H9 (cell line): ENCODE results near the gene GPHN. TPM values are rescaled to one million over a fixed set of nuclear protein-coding genes. Genes with fewer than 3 reads are reported as not detected.
A peak's percentile ranks its signal among the peaks of the same experiment; 100 is the strongest.

Experiments
- DNase-seq: peaks from one replicate; pipeline ENCODE4 v3.0.0-alpha.2; 2017
- H2AFZ ChIP-seq: one replicate; pipeline ENCODE4 v1.6.1; 2013; ENCODE audit warnings: mild to moderate bottlenecking, low read length, control low read depth, moderate library complexity
- H2AK5ac ChIP-seq: 2 replicates; pipeline ENCODE4 v1.6.1; 2013; ENCODE audit warnings: low read length, control low read depth, mixed read lengths; ENCODE audit not compliant: insufficient read length
- H2BK120ac ChIP-seq: one replicate; pipeline ENCODE4 v1.6.1; 2013; ENCODE audit warnings: low read depth, mild to moderate bottlenecking, low read length, control low read depth, inconsistent platforms; ENCODE audit not compliant: poor library complexity, severe bottlenecking
- H2BK12ac ChIP-seq: 2 replicates; pipeline ENCODE4 v1.6.1; 2013; ENCODE audit warnings: low read length, control low read depth, mixed read lengths, low read depth; ENCODE audit not compliant: insufficient read length
- H2BK15ac ChIP-seq: 2 replicates; pipeline ENCODE4 v1.6.1; 2013; ENCODE audit warnings: low read depth, low read length, control low read depth
- H2BK20ac ChIP-seq: one replicate; pipeline ENCODE4 v1.6.1; 2013; ENCODE audit warnings: low read depth, mild to moderate bottlenecking, low read length, control low read depth, inconsistent platforms; ENCODE audit not compliant: poor library complexity, severe bottlenecking
- H2BK5ac ChIP-seq: 2 replicates; pipeline ENCODE4 v1.6.1; 2013; ENCODE audit warnings: low read length, control low read depth, mixed read lengths; ENCODE audit not compliant: insufficient read length
- H3K14ac ChIP-seq: 2 replicates; pipeline ENCODE4 v1.6.1; 2013; ENCODE audit warnings: low read length, control low read depth; ENCODE audit not compliant: insufficient read depth
- H3K18ac ChIP-seq: 2 replicates; pipeline ENCODE4 v1.6.1; 2013; ENCODE audit warnings: low read depth, mild to moderate bottlenecking, mixed read lengths, low read length, control low read depth; ENCODE audit not compliant: insufficient read length
- H3K23ac ChIP-seq: 2 replicates; pipeline ENCODE4 v1.6.1; 2013; ENCODE audit warnings: low read length, control low read depth, mixed read lengths, low read depth; ENCODE audit not compliant: insufficient read length
- H3K23me2 ChIP-seq: 2 replicates; pipeline ENCODE4 v1.6.1; 2013; ENCODE audit warnings: low read depth, mild to moderate bottlenecking, mixed read lengths, low read length, control low read depth; ENCODE audit not compliant: insufficient read length, poor library complexity, severe bottlenecking
- H3K27ac ChIP-seq: 2 replicates; pipeline ENCODE4 v1.5.1; 2013; ENCODE audit warnings: low read length, control low read depth, mixed read lengths, low read depth; ENCODE audit not compliant: insufficient read length
- H3K27me3 ChIP-seq: 2 replicates; pipeline ENCODE4 v1.6.1; 2013; ENCODE audit warnings: low read length, control low read depth, inconsistent platforms; ENCODE audit not compliant: insufficient read depth
- H3K4ac ChIP-seq: 2 replicates; pipeline ENCODE4 v1.6.1; 2013; ENCODE audit warnings: low read depth, mild to moderate bottlenecking, control low read depth, inconsistent platforms, low read length, moderate library complexity
- H3K4me1 ChIP-seq: 2 replicates; pipeline ENCODE4 v1.6.1; 2013; ENCODE audit warnings: low read length, control low read depth, inconsistent platforms; ENCODE audit not compliant: insufficient read depth
- H3K4me2 ChIP-seq: 2 replicates; pipeline ENCODE4 v1.6.1; 2013; ENCODE audit warnings: low read length, control low read depth, mixed read lengths; ENCODE audit not compliant: insufficient read length, insufficient read depth
- H3K56ac ChIP-seq: 2 replicates; pipeline ENCODE4 v1.6.1; 2013; ENCODE audit warnings: low read depth, mild to moderate bottlenecking, mixed read lengths, low read length, control low read depth; ENCODE audit not compliant: insufficient read length
- H3K79me1 ChIP-seq: 2 replicates; pipeline ENCODE4 v1.6.1; 2013; ENCODE audit warnings: low read depth, mild to moderate bottlenecking, moderate library complexity, low read length, control low read depth, inconsistent platforms; ENCODE audit not compliant: insufficient read depth, poor library complexity, severe bottlenecking
- H3K79me2 ChIP-seq: 2 replicates; pipeline ENCODE4 v1.6.1; 2013; ENCODE audit warnings: low read length, control low read depth, inconsistent platforms; ENCODE audit not compliant: insufficient read depth
- H3K9ac ChIP-seq: 2 replicates; pipeline ENCODE4 v1.6.1; 2013; ENCODE audit warnings: low read length, control low read depth, mixed read lengths; ENCODE audit not compliant: insufficient read length; ENCODE audit errors: extremely low read depth
- H3K9me3 ChIP-seq: one replicate; pipeline ENCODE4 v1.6.1; 2013; ENCODE audit warnings: low read depth, low read length, inconsistent platforms; ENCODE audit not compliant: control insufficient read depth
- H3T11ph ChIP-seq: one replicate; pipeline ENCODE4 v1.6.1; 2013; ENCODE audit warnings: mild to moderate bottlenecking, low read length, control low read depth, inconsistent platforms
- H4K20me1 ChIP-seq: one replicate; pipeline ENCODE4 v1.6.1; 2013; ENCODE audit not compliant: control insufficient read depth, insufficient read length, insufficient read depth
- H4K5ac ChIP-seq: 2 replicates; pipeline ENCODE4 v1.6.1; 2013; ENCODE audit warnings: low read depth, mild to moderate bottlenecking, mixed read lengths, low read length, control low read depth; ENCODE audit not compliant: insufficient read length
- H4K8ac ChIP-seq: replicated peaks from 2 replicates; pipeline ENCODE4 v1.6.1; 2013; ENCODE audit warnings: low read length, control low read depth, mixed read lengths, low read depth; ENCODE audit not compliant: insufficient read length
- H4K91ac ChIP-seq: 2 replicates; pipeline ENCODE4 v1.6.1; 2013; ENCODE audit warnings: low read depth, mild to moderate bottlenecking, moderate library complexity, mixed read lengths, low read length, control low read depth; ENCODE audit not compliant: insufficient read length
- H3K27ac Mint-ChIP-seq, 3 experiments: 2 replicates in 2 of 3; 3 replicates in 1 of 3; pipeline ENCODE4 v1.8.0; 2020 to 2021; ENCODE audit warnings: mixed read lengths in 3 of 3, mild to moderate bottlenecking in 1 of 3, moderate library complexity in 1 of 3
- H3K27me3 Mint-ChIP-seq: 2 replicates; pipeline ENCODE4 v1.8.0; 2021; ENCODE audit warnings: low read depth, mild to moderate bottlenecking, moderate library complexity, mixed read lengths
- H3K36me3 Mint-ChIP-seq, 3 experiments: 2 replicates in 2 of 3; 3 replicates in 1 of 3; pipeline ENCODE4 v1.8.0; 2020 to 2021; ENCODE audit warnings: low read depth in 3 of 3, mixed read lengths in 3 of 3; ENCODE audit not compliant: insufficient read depth in 1 of 3
- H3K4me1 Mint-ChIP-seq, 2 experiments: 2 replicates each; pipeline ENCODE4 v1.8.0; 2020; ENCODE audit warnings: mixed read lengths in 2 of 2
- H3K4me3 Mint-ChIP-seq, 2 experiments: 2 replicates in 1 of 2; 3 replicates in 1 of 2; pipeline ENCODE4 v1.8.0; 2020 to 2021; ENCODE audit warnings: mild to moderate bottlenecking in 2 of 2, mixed read lengths in 2 of 2, moderate library complexity in 1 of 2
- H3K9me3 Mint-ChIP-seq, 2 experiments: 2 replicates in 1 of 2; 3 replicates in 1 of 2; pipeline ENCODE4 v1.8.0; 2020; ENCODE audit warnings: mild to moderate bottlenecking in 2 of 2, mixed read lengths in 2 of 2, moderate library complexity in 1 of 2
- WGBS: extraction: QIAGEN DNeasy Blood & Tissue Kit; methylation state at CpG from one replicate; pipeline ENCODE4 v1.1.7; 2013; ENCODE audit warnings: missing lambda C conversion rate, low lambda C conversion rate, mixed read lengths; ENCODE audit not compliant: insufficient read length; ENCODE audit errors: extremely low coverage; 5-methylcytosine and 5-hydroxymethylcytosine counted together
- total RNA-seq: library from RNA; stranded (reverse); gene quantifications from 2 replicates; pipeline ENCODE4 v1.2.1, GENCODE V29; 2021
- TF ChIP-seq, protein P1 (sequence below): fragments of 200-600 bp; sonication (generic); conservative IDR thresholded peaks from 3 replicates; pipeline ENCODE4 v1.8.0; 2021; ENCODE audit warnings: antibody characterized with exemption, mild to moderate bottlenecking

GPHN gene
- total RNA-seq, 1 experiment from 2014 or later = 16.1 TPM

DNA sequence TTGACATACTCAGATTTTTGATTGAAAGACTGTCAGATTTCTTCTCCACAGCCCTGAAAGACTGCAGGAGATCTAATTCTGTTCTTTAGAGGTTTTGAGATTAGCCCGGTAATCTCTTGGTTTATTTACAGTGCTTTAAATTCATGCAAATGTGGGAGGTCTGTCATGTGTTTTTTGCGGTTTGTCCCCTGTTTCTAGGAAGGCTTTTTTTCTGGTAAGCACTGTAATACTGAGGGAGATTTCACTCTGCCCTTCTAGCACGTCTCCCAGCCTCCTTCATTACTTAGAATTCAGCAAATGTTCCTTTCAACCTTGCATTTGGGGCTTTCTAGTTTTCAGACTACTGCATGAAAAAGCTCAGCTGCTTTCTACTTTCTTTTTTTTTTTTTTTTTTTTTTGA is 31.1 kb downstream of the GPHN start:
- Histone ChIP-seq H3K56ac (no peak overlapping the region), H3K27me3 (no peaks in the 10 kb centered on the region), H3K14ac (no peak overlapping the region), H3K9ac (no peak overlapping the region), H2BK20ac (no peak overlapping the region), H3K79me1 (no peaks in the 10 kb centered on the region), H2BK120ac (no peak overlapping the region), H3K23me2 (no peaks in the 10 kb centered on the region), H3K4me2 (no peak overlapping the region), H3K27ac (no peak overlapping the region), H3K4me1 (no peaks in the 10 kb centered on the region), H3K9me3 (no peaks in the 10 kb centered on the region), H2AK5ac (no peak overlapping the region), H4K91ac (no peak overlapping the region), H3T11ph (no peak overlapping the region), H3K23ac (no peak overlapping the region), H2BK12ac (no peak overlapping the region), H2BK15ac (no peak overlapping the region), H4K20me1 (no peaks in the 10 kb centered on the region), H4K5ac (no peak overlapping the region), H4K8ac (no peak overlapping the region), H2BK5ac (no peak overlapping the region), H3K79me2 (peaks cover 5% of the 10 kb centered on the region; the same call in 1 of the 2 replicates), H3K18ac (no peak overlapping the region), H3K4ac (no peak overlapping the region), H2AFZ (no peak overlapping the region)
- no peaks in the 10 kb centered on the region for H3K9me3 Mint-ChIP-seq
- H3K27ac Mint-ChIP-seq = peak overlapping the region in 1 of 3 experiments; percentile 76; a peak in 2 of 7 replicates
- TF ChIP-seq, protein P1, sequence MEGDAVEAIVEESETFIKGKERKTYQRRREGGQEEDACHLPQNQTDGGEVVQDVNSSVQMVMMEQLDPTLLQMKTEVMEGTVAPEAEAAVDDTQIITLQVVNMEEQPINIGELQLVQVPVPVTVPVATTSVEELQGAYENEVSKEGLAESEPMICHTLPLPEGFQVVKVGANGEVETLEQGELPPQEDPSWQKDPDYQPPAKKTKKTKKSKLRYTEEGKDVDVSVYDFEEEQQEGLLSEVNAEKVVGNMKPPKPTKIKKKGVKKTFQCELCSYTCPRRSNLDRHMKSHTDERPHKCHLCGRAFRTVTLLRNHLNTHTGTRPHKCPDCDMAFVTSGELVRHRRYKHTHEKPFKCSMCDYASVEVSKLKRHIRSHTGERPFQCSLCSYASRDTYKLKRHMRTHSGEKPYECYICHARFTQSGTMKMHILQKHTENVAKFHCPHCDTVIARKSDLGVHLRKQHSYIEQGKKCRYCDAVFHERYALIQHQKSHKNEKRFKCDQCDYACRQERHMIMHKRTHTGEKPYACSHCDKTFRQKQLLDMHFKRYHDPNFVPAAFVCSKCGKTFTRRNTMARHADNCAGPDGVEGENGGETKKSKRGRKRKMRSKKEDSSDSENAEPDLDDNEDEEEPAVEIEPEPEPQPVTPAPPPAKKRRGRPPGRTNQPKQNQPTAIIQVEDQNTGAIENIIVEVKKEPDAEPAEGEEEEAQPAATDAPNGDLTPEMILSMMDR = no peak
- no CpG with 5 or more reads among the region's 3 CpGs for WGBS
- H3K4me3 Mint-ChIP-seq = no peak overlapping the region
- H3K4me1 Mint-ChIP-seq = peaks cover 4 to 10% of the 10 kb centered on the region in 2 experiments
- H3K36me3 Mint-ChIP-seq = 0 out of 7 replicates have a peak, but pooled peaks cover 0 to 2% (median 0%) of the 10 kb centered on the region in 3 experiments
- H3K27me3 Mint-ChIP-seq = no peaks in the 10 kb centered on the region
- DNase-seq = no peak
